ENCODE results near the gene ING5.
"Not testable (repeated sequence)": the region's sequence is repeated elsewhere in the genome, so short reads cannot be mapped to it uniquely, and the experiment has no call there.

Gene ING5

GRCh38 chr2:241739177-241739576, 37.3 kb downstream of the ING5 start:
- no peak for DNase-seq (ENCODE audit: low spot score)

GRCh38 chr2:241739651-241740050, 37.8 kb downstream of the ING5 start:
- peak; percentile 23 for DNase-seq (ENCODE audit: low spot score)

- DNase-seq (ENCODE audit: low spot score), result peak; percentile 79
These were observed 39.2 kb downstream of the ING5 start for GRCh38 chr2:241741016-241741415.

- DNase-seq (ENCODE audit: low spot score), result no peak
These were observed 40.6 kb downstream of the ING5 start for GRCh38 chr2:241742320-241742939.

DNA sequence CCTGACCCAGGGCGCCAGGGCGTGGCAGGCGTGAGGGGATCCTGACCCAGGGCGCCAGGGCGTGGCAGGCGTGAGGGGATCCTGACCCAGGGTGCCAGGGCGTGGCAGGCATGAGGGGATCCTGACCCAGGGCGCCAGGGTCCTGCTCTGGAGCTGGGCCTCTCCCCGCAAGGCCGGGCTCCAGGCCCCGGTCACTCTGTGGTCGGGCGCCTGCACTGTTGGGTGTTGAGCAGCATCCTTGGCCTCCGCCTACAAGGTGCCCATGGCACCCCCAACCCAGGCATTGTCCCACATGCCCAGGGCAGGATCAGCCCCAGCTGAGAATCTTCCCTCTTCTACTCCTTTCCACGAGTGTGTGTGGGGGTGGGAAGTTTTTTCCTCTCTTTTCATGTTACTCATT, 41.2 kb downstream of the ING5 start:
- DNase-seq (ENCODE audit: low spot score), result not testable (repeated sequence)

DNA sequence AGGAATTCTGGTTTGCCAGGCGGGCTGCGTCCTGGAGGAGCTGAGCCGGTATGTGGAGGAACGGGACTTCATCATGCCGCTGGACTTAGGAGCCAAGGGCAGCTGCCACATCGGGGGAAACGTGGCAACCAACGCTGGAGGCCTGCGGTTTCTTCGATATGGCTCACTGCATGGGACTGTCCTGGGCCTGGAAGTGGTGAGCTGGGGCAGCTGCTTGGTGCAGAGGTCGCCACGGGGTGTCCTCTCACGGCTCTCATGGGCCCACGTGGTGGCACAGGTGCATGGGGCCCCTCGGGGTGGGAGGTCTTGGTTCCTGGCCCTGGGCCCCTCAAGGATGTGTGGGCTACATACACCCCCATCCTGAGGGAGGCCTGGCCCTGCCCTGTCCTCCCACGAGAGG, 41.8 kb downstream of the ING5 start:
- no peak for DNase-seq (ENCODE audit: low spot score)

GRCh38 chr2:241744028-241744754, 42.4 kb downstream of the ING5 start:
- DNase-seq (ENCODE audit: low spot score), result no peak

GRCh38 chr2:241745276-241745675, 43.4 kb downstream of the ING5 start:
- DNase-seq (ENCODE audit: low spot score), result no peak

GRCh38 chr2:241746084-241746483, 44.2 kb downstream of the ING5 start:
- DNase-seq (ENCODE audit: low spot score), result no peak

- DNase-seq (ENCODE audit: low spot score), result no peak
These were observed 46.8 kb downstream of the ING5 start for GRCh38 chr2:241748468-241749256.

DNA sequence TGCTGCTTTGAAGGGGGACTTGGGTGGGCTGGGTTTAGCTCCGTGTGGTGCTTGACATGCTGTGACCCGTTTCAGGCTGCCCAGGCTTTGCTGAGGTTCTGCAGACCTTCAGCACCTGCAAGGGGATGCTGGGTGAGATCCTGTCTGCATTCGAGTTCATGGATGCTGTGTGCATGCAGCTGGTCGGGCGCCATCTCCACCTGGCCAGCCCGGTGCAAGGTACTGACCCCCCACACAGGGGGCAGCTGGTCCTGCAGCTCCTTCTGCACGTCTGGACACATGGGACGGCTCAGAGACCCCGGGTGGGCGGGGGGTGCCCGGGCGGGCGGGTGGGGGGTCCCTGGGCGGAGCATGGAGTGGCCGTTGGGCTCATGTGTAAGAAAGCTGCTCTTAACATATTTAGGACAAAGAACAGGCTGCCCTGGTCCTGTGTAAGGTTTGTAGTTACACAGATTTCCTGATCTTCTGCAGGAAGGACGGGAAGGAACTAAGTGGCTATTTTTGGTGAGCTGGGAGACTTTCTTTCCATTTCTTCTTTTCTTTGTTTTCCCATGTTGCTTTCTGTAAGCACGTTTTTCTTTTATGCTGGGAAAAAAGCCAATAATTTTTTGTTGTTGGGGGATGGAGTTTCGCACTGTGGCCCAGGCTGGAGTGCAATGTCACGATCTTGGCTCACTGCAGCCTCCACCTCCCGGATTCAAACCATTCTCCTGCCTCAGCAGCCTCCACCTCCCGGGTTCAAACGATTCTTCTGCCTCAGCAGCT, 48.4 kb downstream of the ING5 start:
- no peak for DNase-seq (ENCODE audit: low spot score)

DNA sequence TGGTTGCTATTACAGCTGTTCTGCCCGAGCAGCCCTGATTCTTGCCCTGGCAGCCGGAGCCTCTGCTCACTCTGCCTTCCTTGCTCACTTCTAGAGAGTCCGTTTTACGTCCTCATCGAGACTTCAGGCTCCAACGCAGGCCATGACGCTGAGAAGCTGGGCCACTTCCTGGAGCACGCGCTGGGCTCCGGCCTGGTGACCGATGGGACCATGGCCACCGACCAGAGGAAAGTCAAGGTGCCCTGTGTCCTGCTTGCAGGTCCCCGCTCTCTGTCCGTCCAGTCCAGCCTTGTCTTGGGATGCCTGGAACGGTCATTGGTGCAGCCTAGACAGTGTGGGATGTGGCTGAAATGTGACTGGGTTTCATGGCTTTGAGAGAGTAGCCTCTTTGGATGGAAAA, 49.3 kb downstream of the ING5 start:
- DNase-seq (ENCODE audit: low spot score), result no peak

GRCh38 chr2:241751776-241752175, 49.9 kb downstream of the ING5 start:
- no peak for DNase-seq (ENCODE audit: low spot score)

GRCh38 chr2:241752253-241752652, 50.4 kb downstream of the ING5 start:
- no peak for DNase-seq (ENCODE audit: low spot score)

GRCh38 chr2:241752689-241753276, 50.9 kb downstream of the ING5 start:
- no peak for DNase-seq (ENCODE audit: low spot score)

DNA sequence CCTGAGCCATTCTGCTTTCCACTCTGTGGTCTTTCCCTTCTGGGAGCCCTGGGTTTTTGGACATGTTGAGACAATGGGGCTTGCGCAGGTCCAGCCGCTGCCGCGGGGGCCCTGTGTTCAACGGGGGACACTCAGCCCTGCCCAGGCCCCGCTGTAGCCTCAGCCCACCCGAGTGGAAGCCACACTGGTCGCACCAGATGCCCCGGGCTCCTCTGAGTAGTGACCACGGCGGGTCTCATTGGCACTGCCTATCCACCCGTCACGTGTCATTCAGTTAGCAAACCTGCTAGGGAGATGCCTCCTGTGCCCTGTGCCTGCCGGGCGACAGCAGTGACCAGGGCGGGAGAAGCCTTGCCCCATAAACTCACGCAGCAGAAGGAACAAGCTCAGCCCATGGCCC, 51.7 kb downstream of the ING5 start:
- no peak for DNase-seq (ENCODE audit: low spot score)

DNA sequence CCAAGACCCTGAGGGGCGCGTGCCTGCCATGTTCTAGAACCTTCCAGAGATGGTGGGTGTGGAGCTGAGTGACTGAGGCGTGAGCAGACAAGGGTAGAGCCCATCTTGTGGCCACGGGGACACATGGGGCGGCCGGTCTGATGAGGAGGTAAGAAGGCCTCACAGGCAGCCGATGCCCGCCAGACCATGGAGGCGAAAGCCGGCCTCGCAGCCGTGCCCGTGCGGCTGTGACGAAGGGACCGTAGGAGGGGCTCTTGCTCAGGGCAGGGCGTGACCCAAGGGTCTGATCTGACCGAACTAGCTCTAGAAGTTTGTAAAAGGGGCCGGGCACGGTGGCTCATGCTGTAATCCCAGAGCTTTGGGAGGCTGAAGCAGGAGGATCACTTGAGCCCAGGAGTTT, 52.2 kb downstream of the ING5 start:
- no peak for DNase-seq (ENCODE audit: low spot score)

DNA sequence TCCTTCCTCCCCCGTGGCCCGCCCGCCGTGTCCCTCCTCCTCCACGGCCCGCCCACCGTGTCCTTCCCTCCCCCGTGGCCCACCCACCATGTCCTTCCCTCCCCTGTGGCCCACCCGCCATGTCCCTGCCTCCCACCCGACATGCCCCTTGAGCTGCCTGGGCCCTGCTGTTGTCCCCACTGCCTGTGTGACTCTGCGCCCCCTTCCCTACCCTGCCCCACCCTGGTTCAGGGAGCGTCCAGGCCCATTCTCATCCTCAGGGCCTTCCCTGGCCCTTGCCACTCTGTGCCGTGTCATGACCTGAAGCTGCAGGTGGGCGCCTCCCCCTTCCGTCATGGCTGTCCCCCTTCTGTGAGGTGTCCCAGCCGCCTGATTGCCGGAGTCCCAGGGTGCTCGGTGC, 53.3 kb downstream of the ING5 start:
- no peak for DNase-seq (ENCODE audit: low spot score)

- no peak for DNase-seq (ENCODE audit: low spot score)
These were observed 53.9 kb downstream of the ING5 start for GRCh38 chr2:241755777-241756176.

DNA sequence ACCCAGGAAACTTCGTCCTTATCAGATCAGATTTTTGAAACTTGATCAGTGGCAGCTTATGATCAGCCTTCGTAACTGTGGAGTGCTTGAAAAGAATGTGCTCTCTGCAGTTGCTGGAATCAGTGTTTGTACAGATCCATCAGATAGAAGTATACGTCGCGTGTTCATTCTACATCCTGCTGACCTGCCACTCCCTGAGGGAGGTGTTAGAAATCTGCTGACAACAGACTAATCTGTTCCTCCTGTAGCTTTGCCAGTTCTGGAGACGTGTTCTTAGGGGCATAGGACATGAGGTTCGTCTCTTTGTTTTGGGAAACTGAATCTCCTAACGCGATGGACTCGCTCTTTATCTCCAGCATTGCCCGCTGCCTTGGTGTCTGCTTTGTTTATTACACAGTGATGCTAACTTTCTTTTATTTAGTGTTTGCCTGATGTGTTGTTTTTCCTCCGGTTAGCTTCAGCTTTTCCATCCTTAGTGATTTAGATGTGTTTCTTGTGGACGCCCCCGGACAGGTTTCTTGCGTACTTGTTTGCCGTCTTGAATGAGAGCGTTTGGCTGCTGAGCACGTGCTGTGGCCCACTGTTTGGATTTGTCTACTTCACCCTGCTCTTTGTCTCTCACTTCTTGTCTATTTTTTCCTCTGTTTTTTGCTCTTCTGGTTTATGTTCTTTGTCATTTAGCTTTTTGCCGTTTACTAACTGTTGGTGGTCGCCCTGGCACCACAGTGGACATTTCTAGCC, 57.4 kb downstream of the ING5 start:
- no peak for DNase-seq (ENCODE audit: low spot score)

DNA sequence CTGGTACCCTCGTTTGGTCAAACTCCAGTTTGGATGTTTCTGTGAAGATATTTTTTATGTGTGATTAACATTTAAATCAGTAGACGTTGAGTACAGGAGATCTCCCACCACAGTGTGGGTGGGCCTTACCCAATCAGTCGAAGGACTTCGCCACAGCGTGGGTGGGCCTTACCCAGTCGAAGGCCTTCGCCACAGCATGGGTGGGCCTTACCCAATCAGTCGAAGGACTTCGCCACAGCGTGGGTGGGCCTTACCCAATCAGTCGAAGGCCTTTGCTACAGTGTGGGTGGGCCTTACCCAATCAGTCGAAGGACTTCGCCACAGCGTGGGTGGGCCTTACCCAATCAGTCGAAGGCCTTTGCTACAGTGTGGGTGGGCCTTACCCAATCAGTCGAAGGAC, 58.1 kb downstream of the ING5 start:
- not testable (repeated sequence) for DNase-seq (ENCODE audit: low spot score)
